GM12874 (cell line): ENCODE measurements around the gene FEZF2.

Source experiments
- TF ChIP-seq, protein P1 (sequence below): IDR thresholded peaks from 2 replicates; pipeline ENCODE4 v1.5.1; 2011; ENCODE audit warnings: low read depth, mild to moderate bottlenecking, control low read depth, low read length, moderate library complexity; ENCODE audit not compliant: insufficient read depth

FEZF2 gene

DNA sequence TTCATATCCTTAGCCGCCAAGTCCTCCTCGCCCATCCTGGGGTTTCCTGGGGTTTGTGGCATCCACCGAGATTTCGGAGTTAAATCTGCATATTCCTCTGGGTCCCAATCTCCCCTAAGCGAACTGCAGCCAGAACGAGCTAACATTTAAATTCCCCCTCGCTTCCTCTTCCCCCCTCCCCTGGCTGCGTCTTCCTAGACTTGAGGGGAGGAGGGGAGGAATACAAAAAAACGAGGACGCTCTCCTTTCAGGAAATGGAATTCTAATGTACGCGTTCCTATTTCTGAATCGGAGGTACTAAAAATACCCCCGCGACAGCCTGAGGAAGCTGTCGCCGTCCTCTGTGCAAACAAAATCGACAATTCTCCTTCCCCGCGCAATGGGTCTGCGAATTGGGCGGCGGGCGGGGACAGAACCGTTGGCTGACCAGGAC, 5.6 kb downstream of the FEZF2 start:
- TF ChIP-seq, protein P1, sequence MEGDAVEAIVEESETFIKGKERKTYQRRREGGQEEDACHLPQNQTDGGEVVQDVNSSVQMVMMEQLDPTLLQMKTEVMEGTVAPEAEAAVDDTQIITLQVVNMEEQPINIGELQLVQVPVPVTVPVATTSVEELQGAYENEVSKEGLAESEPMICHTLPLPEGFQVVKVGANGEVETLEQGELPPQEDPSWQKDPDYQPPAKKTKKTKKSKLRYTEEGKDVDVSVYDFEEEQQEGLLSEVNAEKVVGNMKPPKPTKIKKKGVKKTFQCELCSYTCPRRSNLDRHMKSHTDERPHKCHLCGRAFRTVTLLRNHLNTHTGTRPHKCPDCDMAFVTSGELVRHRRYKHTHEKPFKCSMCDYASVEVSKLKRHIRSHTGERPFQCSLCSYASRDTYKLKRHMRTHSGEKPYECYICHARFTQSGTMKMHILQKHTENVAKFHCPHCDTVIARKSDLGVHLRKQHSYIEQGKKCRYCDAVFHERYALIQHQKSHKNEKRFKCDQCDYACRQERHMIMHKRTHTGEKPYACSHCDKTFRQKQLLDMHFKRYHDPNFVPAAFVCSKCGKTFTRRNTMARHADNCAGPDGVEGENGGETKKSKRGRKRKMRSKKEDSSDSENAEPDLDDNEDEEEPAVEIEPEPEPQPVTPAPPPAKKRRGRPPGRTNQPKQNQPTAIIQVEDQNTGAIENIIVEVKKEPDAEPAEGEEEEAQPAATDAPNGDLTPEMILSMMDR: no peak

DNA sequence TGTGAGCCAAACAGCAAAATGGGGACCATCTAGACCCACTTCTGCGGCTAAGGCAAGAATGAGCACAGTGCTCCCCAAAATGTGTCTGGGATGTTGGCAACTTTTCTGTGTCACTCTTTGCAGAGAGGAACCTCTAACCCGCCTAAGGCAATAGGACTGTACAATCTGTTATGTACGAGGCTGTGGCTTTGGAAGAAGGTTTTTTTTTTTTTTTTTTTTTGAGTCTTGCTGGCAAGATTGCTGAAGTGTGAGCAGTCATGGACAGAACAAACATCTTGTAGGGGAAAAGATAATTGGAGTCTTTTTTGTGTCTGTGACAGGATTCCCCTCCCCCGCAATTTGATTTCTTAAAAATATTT, 7.2 kb downstream of the FEZF2 start:
- TF ChIP-seq, protein P1: no peak

DNA sequence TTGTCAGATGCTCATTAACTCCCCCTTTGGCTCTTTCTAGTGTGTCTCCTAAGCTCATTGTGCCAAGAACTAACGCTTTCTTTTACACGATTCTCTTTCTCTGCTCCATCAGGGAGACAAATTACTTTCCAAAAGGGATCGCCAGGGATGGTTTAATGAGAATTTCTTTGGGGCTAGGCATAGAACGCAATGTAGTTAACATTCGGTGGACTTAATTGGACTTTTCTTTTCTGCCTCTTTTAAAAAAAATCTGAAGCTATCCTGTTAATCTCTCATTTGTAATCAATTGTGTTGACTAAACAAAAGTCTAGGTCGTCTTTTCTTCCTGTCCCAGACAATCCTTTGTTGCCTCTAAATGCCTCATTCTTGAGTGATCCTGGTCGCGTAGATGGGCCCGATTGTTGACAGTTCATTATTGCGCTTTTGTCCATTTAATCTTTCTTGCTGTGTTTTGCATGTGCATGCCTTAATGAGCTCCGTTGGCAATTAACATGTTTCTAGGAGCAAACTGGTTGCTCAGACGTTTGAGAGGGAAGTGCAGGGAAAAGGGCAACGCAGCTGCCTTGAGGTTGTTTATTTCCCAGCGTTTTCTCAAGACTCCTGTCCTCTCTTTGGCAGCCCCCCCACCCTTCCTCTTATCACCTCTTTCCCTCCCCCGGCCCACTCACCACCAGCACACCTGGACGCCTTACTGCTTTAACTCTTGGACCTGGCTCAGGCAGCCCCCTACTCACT, 7.8 kb downstream of the FEZF2 start:
- TF ChIP-seq, protein P1: no peak

DNA sequence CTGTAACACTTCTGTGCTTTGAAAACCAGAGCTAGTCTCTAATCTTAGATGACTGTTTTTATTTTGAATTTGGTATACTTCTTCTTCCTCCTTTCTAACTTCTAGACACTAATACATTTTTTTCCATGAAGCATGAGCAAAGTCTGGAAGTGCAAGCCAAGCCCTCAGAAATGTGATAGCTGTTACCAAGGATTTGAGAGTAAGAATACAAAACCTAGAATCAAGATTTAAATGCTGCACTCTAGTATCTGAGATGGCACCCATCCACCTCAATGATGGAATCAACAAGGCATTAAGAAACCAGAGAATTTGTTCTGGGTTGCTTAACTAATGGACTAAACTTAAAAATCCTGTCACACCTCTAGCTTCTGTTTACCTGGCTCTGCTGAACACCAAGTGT, 9.2 kb downstream of the FEZF2 start:
- TF ChIP-seq, protein P1: no peak

DNA sequence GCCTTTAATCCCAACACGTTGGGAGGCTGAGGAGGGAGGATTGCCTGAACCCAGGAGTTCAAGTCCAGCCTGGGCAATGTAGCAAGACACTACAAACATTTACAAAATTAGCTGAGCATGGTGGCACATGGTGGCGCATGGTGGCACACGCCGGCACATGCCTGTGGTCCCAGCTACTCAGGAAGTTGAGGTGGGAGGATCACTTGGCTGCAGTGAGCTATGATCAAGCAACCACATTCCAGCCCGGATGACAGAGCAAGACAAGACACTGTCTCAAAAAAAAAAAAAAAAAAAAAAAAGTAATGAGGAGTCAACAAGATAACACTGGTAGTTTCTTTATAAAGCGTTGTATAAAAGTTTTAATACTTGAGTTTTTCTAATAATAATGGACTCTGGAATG, 10.1 kb downstream of the FEZF2 start:
- TF ChIP-seq, protein P1: no peak

DNA sequence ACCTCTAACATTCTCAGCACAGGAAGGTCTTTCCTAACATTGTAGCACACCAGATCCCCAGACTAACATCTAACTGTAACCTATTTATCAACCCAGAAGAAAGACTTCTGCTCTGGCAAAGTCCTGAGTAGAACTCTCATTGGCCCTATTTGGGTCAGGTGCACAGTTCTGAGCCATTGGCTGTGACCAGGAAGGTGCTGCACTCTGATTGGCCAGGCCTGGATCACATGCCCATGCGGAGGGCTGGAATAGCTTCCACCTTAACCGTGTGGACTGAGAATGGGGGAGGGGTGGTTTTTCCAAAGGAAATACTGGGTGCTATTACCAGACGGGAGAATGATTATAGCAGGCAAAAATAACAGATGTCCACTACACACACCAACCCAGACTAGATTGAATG, 11.5 kb downstream of the FEZF2 start:
- TF ChIP-seq, protein P1: no peak

DNA sequence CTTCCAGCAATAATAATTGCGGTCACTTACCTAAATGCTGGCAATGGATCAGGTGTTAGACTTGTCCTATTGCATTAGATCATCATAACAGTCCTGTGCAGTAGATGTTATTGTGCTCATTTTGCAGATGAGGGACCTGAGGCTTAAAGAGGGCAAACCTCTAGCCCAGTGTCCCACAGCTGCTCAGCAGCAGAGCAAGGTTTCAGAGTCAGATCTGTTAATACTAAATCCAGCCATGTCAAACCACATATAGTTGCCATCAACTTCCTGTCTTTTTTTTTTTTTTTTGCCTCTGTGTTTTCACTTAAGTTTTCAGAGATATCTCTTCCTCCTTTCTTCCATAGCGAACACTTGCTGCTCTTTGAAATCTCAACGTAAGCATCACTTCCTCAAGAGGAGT, 12.1 kb downstream of the FEZF2 start:
- TF ChIP-seq, protein P1: no peak
